Fibroblast of lung (primary cell): ENCODE data around the gene RPL29. TPM values are rescaled to one million over a fixed set of nuclear protein-coding genes. Genes with fewer than 3 reads are reported as not detected.

ENCODE experiments used
- DNase-seq, 2 donors: peaks; one replicate each; pipeline versions ENCODE4 v3.0.0 to v3.0.0-alpha.2; 2010; ENCODE audit warnings: low read depth in 2 of 2
- H2AFZ ChIP-seq: 2 replicates; pipeline ENCODE4 v1.5.1; 2012; ENCODE audit warnings: low read length, control low read depth, inconsistent platforms
- H3K27ac ChIP-seq: 2 replicates; pipeline ENCODE4 v1.5.1; 2011; ENCODE audit warnings: low read length, control low read depth; ENCODE audit not compliant: insufficient read depth
- H3K27me3 ChIP-seq: 2 replicates; pipeline ENCODE4 v1.5.1; 2011; ENCODE audit warnings: mild to moderate bottlenecking, low read length; ENCODE audit not compliant: control insufficient read depth, insufficient read depth
- H3K36me3 ChIP-seq: 2 replicates; pipeline ENCODE4 v1.5.1; 2011; ENCODE audit warnings: low read length; ENCODE audit not compliant: control insufficient read depth, insufficient read depth
- H3K4me1 ChIP-seq: 2 replicates; pipeline ENCODE4 v1.5.1; 2011; ENCODE audit warnings: low read length; ENCODE audit not compliant: control insufficient read depth, insufficient read depth; ENCODE audit errors: extremely low read depth
- H3K4me2 ChIP-seq: 2 replicates; pipeline ENCODE4 v1.5.1; 2011; ENCODE audit warnings: low read length, control low read depth; ENCODE audit not compliant: insufficient read depth; ENCODE audit errors: extremely low read depth
- H3K4me3 ChIP-seq, 4 experiments: fragments of 200-600 bp in 1 of 4; sonication (generic) in 1 of 4; replicated peaks in 1 of 4; 2 replicates each; pipeline ENCODE4 v1.5.1; 2011 to 2016; ENCODE audit warnings: low read length in 4 of 4, low read depth in 3 of 4, mild to moderate bottlenecking in 3 of 4, control low read depth in 2 of 4, inconsistent platforms in 1 of 4, mixed read lengths in 1 of 4; ENCODE audit not compliant: insufficient read depth in 1 of 4; ENCODE audit errors: control extremely low read depth in 1 of 4
- H3K79me2 ChIP-seq: 2 replicates; pipeline ENCODE4 v1.5.1; 2012; ENCODE audit warnings: mild to moderate bottlenecking, low read length, inconsistent platforms; ENCODE audit not compliant: control insufficient read depth, insufficient read depth
- H3K9ac ChIP-seq: 2 replicates; pipeline ENCODE4 v1.5.1; 2011; ENCODE audit warnings: mild to moderate bottlenecking, low read length, control low read depth; ENCODE audit not compliant: insufficient read depth
- H3K9me3 ChIP-seq: 2 replicates; pipeline ENCODE4 v1.5.1; 2012; ENCODE audit warnings: low read depth, low read length; ENCODE audit not compliant: control insufficient read depth, insufficient read depth
- H4K20me1 ChIP-seq: 2 replicates; pipeline ENCODE4 v1.5.1; 2011; ENCODE audit warnings: low read length; ENCODE audit not compliant: control insufficient read depth, insufficient read depth; ENCODE audit errors: extremely low read depth
- CTCF ChIP-seq, 2 donors: IDR thresholded peaks in 1 of 2; conservative IDR thresholded peaks in 1 of 2; 1 replicate in 1 of 2; 2 replicates in 1 of 2; pipeline ENCODE4 v1.5.1; 2011 to 2012; ENCODE audit warnings: low read length in 2 of 2, control low read depth in 1 of 2, inconsistent platforms in 1 of 2, low read depth in 1 of 2, mild to moderate bottlenecking in 1 of 2
- EZH2 ChIP-seq: IDR thresholded peaks from 2 replicates; pipeline ENCODE4 v1.5.1; 2012; ENCODE audit warnings: low read length, control low read depth, mild to moderate bottlenecking; ENCODE audit errors: missing control alignments
- polyA plus RNA-seq, 2 donors: library from polyadenylated mRNA; depleted of rRNA in 1 of 2; stranded (reverse) in 1 of 2; unstranded in 1 of 2; fragments of >200 nt; gene quantifications; 2 replicates each; pipeline ENCODE4 v1.2.1, GENCODE V29; 2011 to 2012; ENCODE audit warnings: missing spikeins in 1 of 2
- total RNA-seq: library from RNA; depleted of rRNA; stranded (reverse); fragments of >200 nt; gene quantifications from 2 replicates; pipeline ENCODE4 v1.2.1, GENCODE V29; 2014

The RPL29 gene
- total and polyA plus RNA-seq, 2 donors (not counting 1 experiment from before 2014, with no cell fraction given) = 1,076 to 1,512 TPM

GRCh38 chr3:52007291-52007690 is 11.6 kb upstream of the RPL29 start:
- no peaks in the 10 kb centered on the region for H3K36me3 ChIP-seq
- H3K27ac ChIP-seq = no peak overlapping the region
- H3K4me1 ChIP-seq = peaks cover 14% of the 10 kb centered on the region

GRCh38 chr3:52006820-52007133 is 11.1 kb upstream of the RPL29 start:
- Histone ChIP-seq H3K4me1 (peaks cover 14% of the 10 kb centered on the region), H4K20me1 (no peaks in the 10 kb centered on the region), H3K4me2 (no peak overlapping the region), H3K4me3 (no peak overlapping the region), H3K27ac (no peak overlapping the region), H3K27me3 (no peaks in the 10 kb centered on the region), H3K36me3 (no peaks in the 10 kb centered on the region), H3K9me3 (no peaks in the 10 kb centered on the region), H2AFZ (no peak overlapping the region), H3K79me2 (no peaks in the 10 kb centered on the region), H3K9ac (no peak overlapping the region)
- no peak for TF ChIP-seq EZH2
- TF ChIP-seq CTCF (conservative IDR thresholded peaks at IDR 0.05 in 1 of 2, IDR thresholded peaks at IDR 0.05 in 1 of 2; ENCODE audit: low read depth in 1 of 2, low read length in 2 of 2) = no peak
- no peak for DNase-seq

More at GRCh38 chr3:52007291-52007690, 11.6 kb upstream of the RPL29 start:
- Histone ChIP-seq H3K9ac (no peak overlapping the region), H3K79me2 (no peaks in the 10 kb centered on the region), H3K9me3 (no peaks in the 10 kb centered on the region), H2AFZ (no peak overlapping the region), H3K4me2 (no peak overlapping the region), H4K20me1 (no peaks in the 10 kb centered on the region), H3K4me3 (no peak overlapping the region), H3K27me3 (no peaks in the 10 kb centered on the region)
- DNase-seq = no peak
- no peak for TF ChIP-seq CTCF (conservative IDR thresholded peaks at IDR 0.05 in 1 of 2, IDR thresholded peaks at IDR 0.05 in 1 of 2; ENCODE audit: low read depth in 1 of 2, low read length in 2 of 2)
- no peak for TF ChIP-seq EZH2

- Histone ChIP-seq H3K79me2 (no peaks in the 10 kb centered on the region), H4K20me1 (no peaks in the 10 kb centered on the region), H3K27me3 (no peaks in the 10 kb centered on the region), H3K4me1 (peaks cover 14% of the 10 kb centered on the region), H2AFZ (peak overlapping the region; percentile 43), H3K9me3 (no peaks in the 10 kb centered on the region), H3K4me3 (no peak overlapping the region), H3K27ac (no peak overlapping the region), H3K36me3 (no peaks in the 10 kb centered on the region), H3K4me2 (peak overlapping the region; percentile 58), H3K9ac (no peak overlapping the region)
- no peak for TF ChIP-seq CTCF (conservative IDR thresholded peaks at IDR 0.05 in 1 of 2, IDR thresholded peaks at IDR 0.05 in 1 of 2; ENCODE audit: low read depth in 1 of 2, low read length in 2 of 2)
- TF ChIP-seq EZH2 = no peak
- DNase-seq = no peak
Observed at GRCh38 chr3:52006017-52006819, 10.5 kb upstream of the RPL29 start.
